GM21529 (cell line): ENCODE measurements around the gene SSU72.
"Not testable (repeated sequence)": the region's sequence is repeated elsewhere in the genome, so short reads cannot be mapped to it uniquely, and the experiment has no call there.

ENCODE experiments used
- ATAC-seq: cut with Tn5 transposase; IDR thresholded peaks from one replicate; pipeline ENCODE4 v1.9.1; 2021; ENCODE audit not compliant: unreplicated experiment

The SSU72 gene

GRCh38 chr1:1529936-1530335 is 44.7 kb downstream of the SSU72 start:
- no peak for ATAC-seq

DNA sequence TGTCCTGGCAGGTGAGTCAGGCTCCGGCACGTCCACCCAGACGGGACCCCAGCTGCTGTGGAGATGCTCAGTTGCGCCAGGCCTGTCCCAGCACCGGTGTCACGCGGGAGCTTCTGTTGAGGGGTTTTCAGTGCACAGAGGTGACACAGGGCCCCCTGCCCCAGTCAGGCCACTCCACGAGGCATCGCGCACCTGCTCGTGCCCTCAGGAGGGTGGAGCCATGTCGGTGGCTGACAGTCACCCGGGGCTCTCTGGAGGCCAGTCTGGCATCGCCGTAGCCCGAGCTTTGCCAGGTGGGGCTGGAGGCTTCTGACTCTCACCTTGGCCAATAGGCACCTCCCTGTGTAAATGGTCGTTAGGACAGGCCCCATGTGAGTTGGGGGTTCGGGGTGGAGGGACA is 45.3 kb downstream of the SSU72 start:
- no peak for ATAC-seq

GRCh38 chr1:1528301-1529267 is 46.1 kb downstream of the SSU72 start:
- no peak for ATAC-seq

DNA sequence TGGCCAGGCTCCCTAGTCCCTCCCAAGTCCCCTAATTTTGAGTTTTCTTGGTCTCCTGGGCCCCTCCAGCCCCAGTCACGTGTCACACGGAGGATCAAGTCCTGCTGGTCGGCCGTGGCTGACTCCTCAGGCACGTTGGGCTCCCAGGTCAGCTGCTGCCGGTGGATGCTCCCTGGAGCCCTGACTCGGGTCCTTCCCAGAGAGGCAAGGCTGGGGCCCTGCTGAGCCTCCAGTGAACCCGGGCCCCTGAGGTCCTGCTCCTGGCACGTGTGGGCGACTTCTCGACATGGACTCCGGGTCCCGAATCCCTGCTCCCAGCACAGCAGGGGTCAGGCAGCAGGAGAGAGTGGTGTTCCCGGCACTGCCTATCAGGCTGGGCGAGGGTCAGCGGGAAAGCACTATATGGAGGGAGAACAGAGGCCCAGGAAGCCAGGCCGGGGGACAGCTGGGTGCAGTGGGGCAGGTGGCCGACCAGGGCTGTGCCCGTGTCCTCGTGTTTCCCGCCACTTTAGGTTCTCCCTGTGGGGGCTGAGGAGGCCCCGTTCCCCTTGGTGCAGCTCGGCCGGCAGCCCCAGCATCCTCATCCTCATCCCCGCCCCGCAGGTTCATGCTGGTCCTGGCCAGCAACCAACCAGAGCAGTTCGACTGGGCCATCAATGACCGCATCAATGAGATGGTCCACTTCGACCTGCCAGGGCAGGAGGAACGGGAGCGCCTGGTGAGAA is 47.4 kb downstream of the SSU72 start:
- ATAC-seq: no peak

- not testable (repeated sequence) for ATAC-seq
These were observed 48.2 kb downstream of the SSU72 start for GRCh38 chr1:1526476-1526875.

DNA sequence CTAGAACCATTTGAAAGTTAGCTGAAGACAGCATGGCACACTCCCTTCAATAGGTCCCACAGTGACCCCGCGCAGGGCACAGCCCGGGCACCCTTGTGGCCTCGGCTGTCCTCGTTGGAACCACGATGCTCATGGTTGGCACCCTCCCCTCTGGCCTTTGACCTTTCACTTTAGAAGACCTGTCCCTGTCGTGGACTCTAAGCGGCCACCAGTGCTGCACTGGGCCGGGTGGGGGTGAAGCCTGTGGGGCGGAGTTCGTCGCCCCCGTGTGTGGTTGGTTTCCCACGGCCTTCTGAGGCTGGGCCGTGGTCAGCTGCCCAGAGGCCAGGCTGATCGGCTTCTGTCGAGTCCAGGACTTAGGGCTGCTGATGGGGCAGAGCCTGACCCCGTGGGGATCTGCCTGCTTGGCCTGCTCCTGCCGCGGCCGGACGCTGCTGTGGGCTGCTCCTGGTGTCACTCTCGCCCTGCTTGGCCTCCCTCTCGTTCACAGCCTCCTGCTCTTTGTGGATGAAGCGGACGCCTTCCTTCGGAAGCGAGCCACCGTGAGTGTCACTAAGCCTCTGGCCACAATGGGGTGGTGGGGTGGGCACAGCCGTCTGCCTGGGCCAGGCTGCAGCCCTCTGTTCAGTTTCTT is 49.8 kb downstream of the SSU72 start:
- ATAC-seq: not testable (repeated sequence)

- ATAC-seq: not testable (repeated sequence)
These were observed 51.0 kb downstream of the SSU72 start for GRCh38 chr1:1523651-1524050.

- not testable (repeated sequence) for ATAC-seq
These were observed 51.4 kb downstream of the SSU72 start for GRCh38 chr1:1523226-1523625.

GRCh38 chr1:1522536-1522935 is 52.1 kb downstream of the SSU72 start:
- not testable (repeated sequence) for ATAC-seq

DNA sequence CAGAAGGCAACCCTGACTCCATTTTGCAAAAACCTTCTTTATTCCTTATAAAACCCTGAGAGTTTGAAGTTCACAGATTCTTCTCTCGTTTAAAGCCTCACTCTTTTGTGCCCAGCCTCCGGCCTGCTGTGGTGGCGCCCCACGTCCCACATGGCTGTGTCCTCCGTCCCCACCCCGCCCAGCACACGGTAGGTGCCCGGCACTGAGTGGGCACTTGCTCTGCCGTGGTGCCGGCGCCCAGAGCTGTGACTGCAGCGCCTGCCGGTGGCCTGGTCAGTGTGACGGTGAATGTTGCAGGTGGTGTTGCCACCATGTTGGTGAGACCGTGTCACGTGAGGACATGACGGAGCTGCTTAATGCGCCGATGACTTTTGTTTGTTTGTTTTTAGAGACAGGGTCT is 53.3 kb downstream of the SSU72 start:
- no peak for ATAC-seq

DNA sequence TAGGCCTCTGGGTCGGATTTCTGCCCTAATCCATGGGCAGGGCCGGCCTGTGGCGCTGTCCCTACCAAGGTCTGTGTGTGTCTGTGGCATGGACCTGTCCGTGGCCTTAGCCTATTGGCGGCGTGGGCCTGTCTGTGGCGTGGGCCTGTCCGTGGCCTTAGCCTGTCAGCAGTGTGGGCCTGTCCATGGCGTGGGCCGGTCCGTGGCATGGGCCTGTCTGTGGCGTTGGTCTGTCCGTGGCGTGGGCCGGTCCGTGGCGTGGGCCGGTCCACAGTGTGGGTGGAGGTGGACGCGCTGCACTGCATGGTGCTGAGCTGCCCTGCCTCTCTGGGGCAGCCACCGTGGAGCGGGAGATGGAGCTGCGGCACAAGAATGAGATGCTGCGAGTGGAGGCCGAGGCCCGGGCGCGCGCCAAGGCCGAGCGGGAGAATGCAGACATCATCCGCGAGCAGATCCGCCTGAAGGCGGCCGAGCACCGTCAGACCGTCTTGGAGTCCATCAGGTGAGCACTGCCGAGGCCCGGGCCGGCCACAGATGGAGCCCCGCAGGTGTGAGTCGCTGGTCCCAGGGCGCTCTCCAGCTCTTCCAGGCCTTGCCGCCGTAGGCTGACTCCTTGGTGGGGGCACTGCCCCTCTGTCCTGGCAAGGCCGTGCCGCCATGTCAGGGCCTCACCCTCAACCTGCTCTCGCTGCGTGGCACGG is 54.7 kb downstream of the SSU72 start:
- ATAC-seq: not testable (repeated sequence)

GRCh38 chr1:1518621-1519007 is 56.0 kb downstream of the SSU72 start:
- ATAC-seq: not testable (repeated sequence)

GRCh38 chr1:1517973-1518620 is 56.6 kb downstream of the SSU72 start:
- ATAC-seq: no peak

GRCh38 chr1:1516923-1517322 is 57.7 kb downstream of the SSU72 start:
- not testable (repeated sequence) for ATAC-seq

DNA sequence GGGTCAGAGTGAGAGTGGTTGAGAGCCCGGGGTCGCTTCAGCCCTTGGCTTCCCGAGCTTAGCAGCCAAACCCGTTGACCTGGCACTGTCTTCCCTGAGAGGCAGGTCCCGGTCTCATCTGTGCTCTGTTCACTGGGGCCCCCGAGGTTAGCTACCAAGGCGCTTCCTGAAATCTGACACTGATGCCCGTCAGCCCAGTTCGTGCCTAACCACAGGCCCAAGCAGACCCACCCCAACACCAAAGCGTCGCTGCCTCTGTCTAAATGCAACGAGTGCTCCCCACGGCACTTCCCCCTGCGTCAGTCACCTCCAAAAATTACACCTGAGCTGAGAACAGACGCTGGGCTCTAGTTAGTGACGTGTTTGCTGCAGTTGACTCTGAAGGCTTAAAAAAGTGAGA is 60.3 kb downstream of the SSU72 start:
- ATAC-seq: not testable (repeated sequence)

- ATAC-seq: not testable (repeated sequence)
These were observed 61.0 kb downstream of the SSU72 start for GRCh38 chr1:1513675-1514074.

DNA sequence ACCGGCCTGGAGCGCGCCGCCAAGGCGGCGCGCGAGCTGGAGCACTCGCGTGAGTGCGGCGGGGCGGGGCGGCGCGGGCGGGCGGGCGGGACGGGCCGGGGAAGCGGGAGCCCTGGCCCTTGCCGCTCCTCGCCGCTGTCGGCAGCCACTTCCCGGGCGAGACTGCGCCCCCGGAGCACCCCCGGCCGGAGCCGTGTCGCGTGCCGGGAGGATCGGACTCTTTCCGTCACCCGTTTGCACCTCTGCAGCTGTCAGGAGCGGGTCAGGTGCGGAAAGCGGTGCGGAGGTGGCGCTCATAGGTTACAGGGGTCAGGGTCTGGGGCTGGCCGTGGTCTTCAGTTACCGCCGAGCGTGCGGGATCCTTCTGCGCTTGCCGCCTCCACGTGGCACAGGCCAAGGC is 62.2 kb downstream of the SSU72 start:
- ATAC-seq: peak; percentile 4

DNA sequence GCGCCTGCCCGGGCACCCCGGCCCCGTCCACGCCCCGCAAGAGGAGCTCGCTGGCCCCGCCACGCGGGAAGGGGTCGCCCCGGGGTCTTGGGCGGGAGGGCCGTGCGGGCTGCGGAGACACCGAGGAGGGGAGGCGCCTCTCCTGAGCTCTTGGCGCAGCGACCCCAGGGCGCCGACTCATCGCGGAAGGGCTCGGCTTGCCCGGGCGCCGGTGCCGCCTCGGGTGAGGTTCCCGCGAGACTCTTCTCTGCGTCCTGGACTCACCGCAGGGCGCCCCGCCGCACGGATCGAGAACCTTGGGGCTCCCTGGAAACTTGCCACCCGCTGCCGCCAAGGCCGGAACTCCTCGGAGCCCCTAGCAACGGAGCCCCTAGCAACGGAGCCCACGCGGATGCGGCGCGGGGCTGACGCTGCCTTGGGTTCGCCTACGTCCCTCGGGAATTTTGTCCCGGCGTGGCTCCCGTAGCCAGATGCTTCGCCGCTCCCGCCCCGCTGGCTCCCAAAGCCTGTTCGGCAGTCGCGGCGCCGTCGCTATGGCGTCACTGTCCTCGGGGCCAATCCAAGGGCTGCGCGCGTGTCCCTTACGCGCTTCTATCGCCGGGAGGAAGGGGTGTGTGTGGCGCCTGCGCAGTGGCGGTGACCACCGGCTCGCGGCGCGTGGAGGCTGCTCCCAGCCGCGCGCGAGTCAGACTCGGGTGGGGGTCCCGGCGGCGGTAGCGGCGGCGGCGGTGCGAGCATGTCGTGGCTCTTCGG is 63.0 kb downstream of the SSU72 start, which contains the start of gene ATAD3A:
Gene ATAD3A (plus strand): TSS at position 630 of the 753 bp plus-strand sequence. CDS start 107 bp downstream, at position 737.
- peak; percentile 87 for ATAC-seq

GRCh38 chr1:1510912-1511532 is 63.6 kb downstream of the SSU72 start:
- ATAC-seq: no peak
